Stomach (tissue), 9 donors: Measurements from ENCODE around the gene ARMCX6. TPM values are rescaled to one million over a fixed set of nuclear protein-coding genes. Genes with fewer than 3 reads are reported as not detected.
"Not testable (repeated sequence)": the region's sequence is repeated elsewhere in the genome, so short reads cannot be mapped to it uniquely, and the experiment has no call there.

Experiments used
- DNase-seq, 2 donors: peaks; one replicate each; pipeline versions ENCODE4 v3.0.0 to v3.0.0-alpha.2; 2013 to 2019
- H3K27ac ChIP-seq, 5 donors: fragments of 200-600 bp in 4 of 5; sonication (generic) in 4 of 5; one replicate each; pipeline ENCODE4 v1.5.1; 2013 to 2019; ENCODE audit warnings: mild to moderate bottlenecking in 1 of 5, moderate library complexity in 1 of 5
- H3K27me3 ChIP-seq, 3 donors: fragments of 200-600 bp; sonication (generic); one replicate each; pipeline ENCODE4 v1.5.1; 2017 to 2019; ENCODE audit warnings: mixed run types in 1 of 3
- H3K36me3 ChIP-seq, 4 donors: fragments of 200-600 bp; sonication (generic); 1 replicate in 3 of 4; 2 replicates in 1 of 4; pipeline ENCODE4 v1.5.1; 2016 to 2019
- H3K4me1 ChIP-seq, 4 donors: fragments of 200-600 bp; sonication (generic); one replicate each; pipeline ENCODE4 v1.5.1; 2016 to 2019
- H3K4me3 ChIP-seq, 4 donors: fragments of 200-600 bp; sonication (generic) in 3 of 4; one replicate each; pipeline ENCODE4 v1.5.1; 2016 to 2019; ENCODE audit warnings: mild to moderate bottlenecking in 1 of 4
- H3K9me3 ChIP-seq, 4 donors: fragments of 200-600 bp; sonication (generic); one replicate each; pipeline ENCODE4 v1.5.1; 2016 to 2019
- CTCF ChIP-seq, 7 experiments: fragments of 450-650 bp in 4 of 7; fragments of 200-600 bp in 3 of 7; sonication (generic) in 3 of 7; IDR thresholded peaks; one replicate each; pipeline ENCODE4 v1.5.1; 2016 to 2019; ENCODE audit warnings: antibody characterized with exemption in 7 of 7, control low read depth in 2 of 7, mild to moderate bottlenecking in 1 of 7
- EP300 ChIP-seq: sonication (generic); formaldehyde crosslinking; IDR thresholded peaks from one replicate; pipeline ENCODE4 v1.6.1; 2017; ENCODE audit warnings: antibody characterized with exemption
- POLR2A ChIP-seq, 4 donors: fragments of 450-650 bp; IDR thresholded peaks; one replicate each; pipeline ENCODE4 v1.6.1; 2016; ENCODE audit warnings: antibody characterized with exemption in 4 of 4, control low read depth in 2 of 4, mild to moderate bottlenecking in 1 of 4, moderate library complexity in 1 of 4
- POLR2AphosphoS5 ChIP-seq, 3 donors: sonication (generic); formaldehyde crosslinking; IDR thresholded peaks; one replicate each; pipeline ENCODE4 v1.6.1; 2016; ENCODE audit warnings: antibody characterized with exemption in 3 of 3
- WGBS, 5 donors: extraction: QIAGEN DNeasy Blood & Tissue Kit in 3 of 5; methylation state at CpG; one replicate each; pipeline versions ENCODE4 v1.1.5 to v1.1.7; 2013 to 2018; 5-methylcytosine and 5-hydroxymethylcytosine counted together
- intact Hi-C: fragments of 100-400 bp; cut with DNase I; formaldehyde crosslinking; loops from one replicate; pipeline ENCODE4 v1.15.1; 2023; ENCODE audit warnings: low total_unique reads
- polyA plus RNA-seq, 3 donors: library from polyadenylated mRNA; stranded (reverse); fragments of 200-250 nt; gene quantifications; one replicate each; pipeline ENCODE4 v1.2.3, GENCODE V29; 2013
- small RNA-seq, 4 donors: library from RNA; depleted of rRNA; stranded (forward); fragments of <200 nt; gene quantifications; one replicate each; pipeline ENCODE3, GENCODE V24; 2016
- total RNA-seq, 5 donors: library from RNA; depleted of rRNA; stranded (reverse); fragments of >200 nt; gene quantifications; one replicate each; pipeline versions ENCODE4 v1.1.0 to v1.2.3, GENCODE V29; 2014 to 2016
- donor health status: healthy with polysubstance abuse.
- donor health status: Bipolar disorder and iron deficiency.
- donor health status: healthy.

ARMCX6 gene
- total and polyA plus RNA-seq, 8 donors = 0.45 to 23.2 (median 14.7) TPM

GRCh38 chrX:101602077-101602476, 15.7 kb downstream of the ARMCX6 start:
- TF ChIP-seq CTCF (IDR thresholded peaks at IDR 0.05) (no peak), EP300 (no peak), POLR2A (IDR thresholded peaks at IDR 0.05) (no peak), POLR2AphosphoS5 (IDR thresholded peaks at IDR 0.05) (no peak)
- DNase-seq = no peak
- H3K4me1 ChIP-seq = no peaks in the 10 kb centered on the region
- H3K36me3 ChIP-seq = no peaks in the 10 kb centered on the region
- no peak overlapping the region for H3K27ac ChIP-seq
- H3K9me3 ChIP-seq = no peaks in the 10 kb centered on the region
- 69 to 83% (median 74%) methylated on average over 1 to 4 of the region's 7 CpGs for WGBS, 5 donors
- intact Hi-C loops = no loop called here
- no peak overlapping the region for H3K4me3 ChIP-seq
- no peaks in the 10 kb centered on the region for H3K27me3 ChIP-seq

GRCh38 chrX:101599592-101599991, 18.2 kb downstream of the ARMCX6 start:
- H3K27me3 ChIP-seq, H3K9me3 ChIP-seq, DNase-seq, H3K4me1 ChIP-seq, H3K27ac ChIP-seq, H3K36me3 ChIP-seq, H3K4me3 ChIP-seq: not testable (repeated sequence)
- intact Hi-C loops = loop anchor here (10.0 kb wide), 1 partner anchor 195 kb away; no protein-coding TSS in a partner anchor
- 79 to 98% (median 85%) methylated on average over 4 to 6 of the region's 8 CpGs for WGBS, 5 donors

GRCh38 chrX:101595739-101596419, 21.9 kb downstream of the ARMCX6 start:
- WGBS, 5 donors = 4 to 13% (median 10%) methylated on average over 5 of the region's 5 CpGs
- Histone ChIP-seq H3K4me3 (no peak overlapping the region), H3K36me3 (no peaks in the 10 kb centered on the region), H3K9me3 (no peaks in the 10 kb centered on the region), H3K27ac (no peak overlapping the region), H3K27me3 (peaks cover 0 to 12% (median 0%) of the 10 kb centered on the region in 3 donors), H3K4me1 (no peaks in the 10 kb centered on the region)
- intact Hi-C loops = loop anchor here (10.0 kb wide), 1 partner anchor 199 kb away; no protein-coding TSS in a partner anchor
- peak in 1 of 2 donors; percentile 85 for DNase-seq
- TF ChIP-seq CTCF (IDR thresholded peaks at IDR 0.05) = peak in 5 of 7 experiments; percentile 27 to 65 (median 53)
- no peak for TF ChIP-seq EP300

Small RNAs within 50 kb of the gene (small RNA-seq; reads per million reads assigned to genes)
- 0 reads per million in 4 donors for gene RNU6-30P

Other genes starting within 250 kb of the ARMCX6 start
- 1 to 10 TPM in 3 of 5 donors, not detected in 2; 1.3 to 8.7 (median 2.4) TPM for gene BTK, start 231.8 kb downstream of the ARMCX6 start, total RNA-seq
- 1 to 10 TPM; 2.6 to 4.9 (median 3.2) TPM for gene BTK, start 231.8 kb downstream of the ARMCX6 start, polyA plus RNA-seq
- 1,000 to 10,000 TPM in 2 of 5 donors, 100 to 1,000 TPM in 3; 555 to 1,097 (median 872) TPM for gene RPL36A, start 227.0 kb downstream of the ARMCX6 start, total RNA-seq
- gene RPL36A, start 227.0 kb downstream of the ARMCX6 start, polyA plus RNA-seq = 1,000 to 10,000 TPM; 2,307 to 3,486 (median 2,694) TPM
- gene GLA, start 210.1 kb downstream of the ARMCX6 start, total RNA-seq = 10 to 100 TPM in 2 of 5 donors, 1 to 10 TPM in 2, not detected in 1; 6.4 to 19.6 (median 12.7) TPM
- gene GLA, start 210.1 kb downstream of the ARMCX6 start, polyA plus RNA-seq = 10 to 100 TPM in 2 of 3 donors, 1 to 10 TPM in 1; 8.1 to 25.6 (median 18.6) TPM
- 10 to 100 TPM in 4 of 5 donors, 1 to 10 TPM in 1; 5.5 to 98.4 (median 15.2) TPM for gene HNRNPH2, start 209.8 kb downstream of the ARMCX6 start, total RNA-seq
- gene HNRNPH2, start 209.8 kb downstream of the ARMCX6 start, polyA plus RNA-seq = 10 to 100 TPM; 31.6 to 53.5 (median 46.1) TPM
- gene ARMCX4, start 132.5 kb downstream of the ARMCX6 start, total RNA-seq = 10 to 100 TPM in 2 of 5 donors, 1 to 10 TPM in 3; 3.1 to 35.3 (median 4.7) TPM
- 1 to 10 TPM; 4.3 to 8.7 (median 4.5) TPM for gene ARMCX4, start 132.5 kb downstream of the ARMCX6 start, polyA plus RNA-seq
- gene ARMCX1, start 67.5 kb downstream of the ARMCX6 start, total RNA-seq = 10 to 100 TPM in 3 of 5 donors, 1 to 10 TPM in 2; 2.8 to 72.8 (median 18.2) TPM
- 10 to 100 TPM in 2 of 3 donors, 1 to 10 TPM in 1; 9.5 to 13.0 (median 10.8) TPM for gene ARMCX1, start 67.5 kb downstream of the ARMCX6 start, polyA plus RNA-seq
- 10 to 100 TPM; 10.7 to 79.1 (median 21.0) TPM for gene ARMCX3, start 5.2 kb upstream of the ARMCX6 start, total RNA-seq
- gene ARMCX3, start 5.2 kb upstream of the ARMCX6 start, polyA plus RNA-seq = 10 to 100 TPM; 15.6 to 25.8 (median 24.5) TPM
- gene ARMCX2, start 41.9 kb upstream of the ARMCX6 start, total RNA-seq = 10 to 100 TPM in 3 of 5 donors, 1 to 10 TPM in 2; 4.2 to 35.3 (median 20.4) TPM
- gene ARMCX2, start 41.9 kb upstream of the ARMCX6 start, polyA plus RNA-seq = 10 to 100 TPM in 1 of 3 donors, 1 to 10 TPM in 2; 4.6 to 11.8 (median 5.1) TPM